ENCODE results near the gene ZNF365. TPM values are rescaled to one million over a fixed set of nuclear protein-coding genes. Genes with fewer than 3 reads are reported as not detected.

The ZNF365 gene, protein sequence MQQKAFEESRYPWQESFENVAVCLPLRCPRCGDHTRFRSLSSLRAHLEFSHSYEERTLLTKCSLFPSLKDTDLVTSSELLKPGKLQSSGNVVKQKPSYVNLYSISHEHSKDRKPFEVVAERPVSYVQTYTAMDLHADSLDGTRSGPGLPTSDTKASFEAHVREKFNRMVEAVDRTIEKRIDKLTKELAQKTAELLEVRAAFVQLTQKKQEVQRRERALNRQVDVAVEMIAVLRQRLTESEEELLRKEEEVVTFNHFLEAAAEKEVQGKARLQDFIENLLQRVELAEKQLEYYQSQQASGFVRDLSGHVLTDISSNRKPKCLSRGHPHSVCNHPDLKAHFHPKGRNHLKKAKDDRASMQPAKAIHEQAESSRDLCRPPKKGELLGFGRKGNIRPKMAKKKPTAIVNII
- total RNA-seq (under 1 TPM in 1 of 5 donors, not detected in 4; 0.18 TPM), polyA plus RNA-seq (under 1 TPM in 1 of 3 donors, not detected in 2; 0.40 TPM)
- long read RNA-seq, donor 1 = 0 reads
- long read RNA-seq, donor 2, partial matches to known transcripts = 0 of 1 reads
- long read RNA-seq, donor 2, other reads (novel, unspliced or antisense) = 0 of 1 reads
- long read RNA-seq, donor 3 = 0 reads
- long read RNA-seq, donor 4 = 0 reads
- long read RNA-seq, donor 5, full-length matches to known transcripts = 1 of 1 reads
- long read RNA-seq, donor 5, partial matches to known transcripts = 0 of 1 reads
- long read RNA-seq, donor 5, other reads (novel, unspliced or antisense) = 0 of 1 reads
- long read RNA-seq, donor 6 = 0 reads
- long read RNA-seq, donor 7 = 0 reads
- long read RNA-seq, donor 8 = 0 reads
- long read RNA-seq, donor 9 = 0 reads
- long read RNA-seq, donor 10 = 0 reads

DNA sequence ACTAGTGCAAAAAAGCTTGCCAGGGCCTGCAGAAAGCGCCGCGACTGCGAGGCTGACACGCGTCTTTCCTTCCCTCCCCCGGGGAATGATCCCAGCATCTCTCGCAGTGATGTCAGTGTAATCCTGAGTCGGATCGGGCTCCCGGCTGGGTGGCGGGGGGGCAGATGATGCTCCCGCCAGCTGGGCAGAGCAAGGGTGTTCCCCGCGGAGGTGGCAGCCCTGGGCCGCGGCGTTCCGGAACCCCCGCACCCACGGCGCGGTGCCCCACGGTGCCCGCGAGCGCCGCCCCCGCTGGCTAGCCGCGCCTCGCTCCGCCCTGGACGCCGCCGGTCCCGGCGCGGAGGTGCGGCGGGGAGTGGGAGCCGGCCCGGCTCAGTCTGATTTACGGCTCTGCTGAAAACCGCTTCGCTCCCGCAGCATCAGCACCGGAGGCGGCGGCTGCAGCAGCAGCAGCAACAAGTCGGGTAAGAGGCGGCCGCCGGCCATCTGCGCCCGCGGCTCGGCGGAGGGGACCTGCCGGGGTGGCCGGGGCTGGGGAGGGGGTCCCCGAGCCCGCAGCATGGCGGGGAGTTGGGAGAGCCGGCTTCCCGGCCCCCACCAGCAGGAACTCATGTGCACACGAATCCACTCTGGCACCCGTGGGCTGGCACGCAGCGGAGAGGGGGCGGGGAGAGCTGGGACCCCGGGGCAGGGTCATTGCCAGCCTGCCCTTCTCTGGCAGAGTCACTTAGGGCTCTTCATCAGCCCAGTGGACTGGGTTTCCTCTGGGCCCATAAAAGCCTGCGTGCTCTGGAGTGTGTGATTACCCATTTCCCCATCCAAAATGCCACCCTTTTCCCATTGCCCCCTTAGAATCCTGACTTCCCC is at the start of gene ZNF365:
TSS of gene ZNF365 (plus strand) at position 375 of the 867 bp plus-strand sequence. CDS start 1,825 bp downstream, outside the sequence.
- Histone ChIP-seq H3K36me3 (no peaks in the 10 kb centered on the region), H3K4me3 (peak within 1 kb of the TSS; percentile 47 to 66 (median 56)), H3K27ac (no peak within 1 kb of the TSS), H3K4me1 (peaks cover 11 to 15% (median 13%) of the 10 kb centered on the region in 4 donors), H3K9me3 (no peaks in the 10 kb centered on the region), H3K27me3 (peaks cover 0 to 22% (median 16%) of the 10 kb centered on the region in 3 donors)
- TF ChIP-seq EP300 (IDR thresholded peaks at IDR 0.05) (no peak), POLR2AphosphoS5 (IDR thresholded peaks at IDR 0.05) (no peak), POLR2A (IDR thresholded peaks at IDR 0.05) (no peak)
- TF ChIP-seq, protein P1, sequence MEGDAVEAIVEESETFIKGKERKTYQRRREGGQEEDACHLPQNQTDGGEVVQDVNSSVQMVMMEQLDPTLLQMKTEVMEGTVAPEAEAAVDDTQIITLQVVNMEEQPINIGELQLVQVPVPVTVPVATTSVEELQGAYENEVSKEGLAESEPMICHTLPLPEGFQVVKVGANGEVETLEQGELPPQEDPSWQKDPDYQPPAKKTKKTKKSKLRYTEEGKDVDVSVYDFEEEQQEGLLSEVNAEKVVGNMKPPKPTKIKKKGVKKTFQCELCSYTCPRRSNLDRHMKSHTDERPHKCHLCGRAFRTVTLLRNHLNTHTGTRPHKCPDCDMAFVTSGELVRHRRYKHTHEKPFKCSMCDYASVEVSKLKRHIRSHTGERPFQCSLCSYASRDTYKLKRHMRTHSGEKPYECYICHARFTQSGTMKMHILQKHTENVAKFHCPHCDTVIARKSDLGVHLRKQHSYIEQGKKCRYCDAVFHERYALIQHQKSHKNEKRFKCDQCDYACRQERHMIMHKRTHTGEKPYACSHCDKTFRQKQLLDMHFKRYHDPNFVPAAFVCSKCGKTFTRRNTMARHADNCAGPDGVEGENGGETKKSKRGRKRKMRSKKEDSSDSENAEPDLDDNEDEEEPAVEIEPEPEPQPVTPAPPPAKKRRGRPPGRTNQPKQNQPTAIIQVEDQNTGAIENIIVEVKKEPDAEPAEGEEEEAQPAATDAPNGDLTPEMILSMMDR (IDR thresholded peaks at IDR 0.05) = no peak
- 1 to 5% (median 1%) methylated on average over 10 to 73 of the region's 73 CpGs for WGBS, 5 donors
- peak in 1 of 2 donors; percentile 73 for DNase-seq
- intact Hi-C loops (cut with DNase I; ENCODE audit: low total_unique reads) = no loop called here

GRCh38 chr10:62326176-62326575 is 48.0 kb upstream of the ZNF365 start:
- no peak overlapping the region for H3K4me3 ChIP-seq
- 83 to 96% (median 88%) methylated on average over 1 of the region's 1 CpG for WGBS, 5 donors
- H3K36me3 ChIP-seq = no peaks in the 10 kb centered on the region
- no peaks in the 10 kb centered on the region for H3K4me1 ChIP-seq
- H3K27me3 ChIP-seq = no peaks in the 10 kb centered on the region
- H3K9me3 ChIP-seq = peaks cover 0 to 5% (median 0%) of the 10 kb centered on the region in 4 donors
- no peak overlapping the region for H3K27ac ChIP-seq
- TF ChIP-seq POLR2AphosphoS5 (IDR thresholded peaks at IDR 0.05) (no peak), EP300 (IDR thresholded peaks at IDR 0.05) (no peak), POLR2A (IDR thresholded peaks at IDR 0.05) (no peak)
- TF ChIP-seq, protein P1 (IDR thresholded peaks at IDR 0.05) = no peak
- intact Hi-C loops (cut with DNase I; ENCODE audit: low total_unique reads) = no loop called here
- DNase-seq = peak in 1 of 2 donors; percentile 57

- peaks cover 0 to 8% (median 3%) of the 10 kb centered on the region in 4 donors for H3K9me3 ChIP-seq
- DNase-seq = no peak
- no peaks in the 10 kb centered on the region for H3K27me3 ChIP-seq
- no peaks in the 10 kb centered on the region for H3K4me1 ChIP-seq
- no peak overlapping the region for H3K4me3 ChIP-seq
- WGBS, 5 donors = 51 to 59% (median 55%) methylated on average over 3 of the region's 3 CpGs
- no peak overlapping the region for H3K27ac ChIP-seq
- intact Hi-C loops (cut with DNase I; ENCODE audit: low total_unique reads) = no loop called here
- TF ChIP-seq POLR2A (IDR thresholded peaks at IDR 0.05) (no peak), EP300 (IDR thresholded peaks at IDR 0.05) (no peak), POLR2AphosphoS5 (IDR thresholded peaks at IDR 0.05) (no peak)
- TF ChIP-seq, protein P1 (IDR thresholded peaks at IDR 0.05) = no peak
- H3K36me3 ChIP-seq = no peaks in the 10 kb centered on the region
Observed at GRCh38 chr10:62327885-62328284, 46.3 kb upstream of the ZNF365 start.

Data from stomach (tissue), 19 donors.